ENCODE results near the gene BTNL2.
"Not testable (repeated sequence)": the region's sequence is repeated elsewhere in the genome, so short reads cannot be mapped to it uniquely, and the experiment has no call there.

BTNL2 gene, protein sequence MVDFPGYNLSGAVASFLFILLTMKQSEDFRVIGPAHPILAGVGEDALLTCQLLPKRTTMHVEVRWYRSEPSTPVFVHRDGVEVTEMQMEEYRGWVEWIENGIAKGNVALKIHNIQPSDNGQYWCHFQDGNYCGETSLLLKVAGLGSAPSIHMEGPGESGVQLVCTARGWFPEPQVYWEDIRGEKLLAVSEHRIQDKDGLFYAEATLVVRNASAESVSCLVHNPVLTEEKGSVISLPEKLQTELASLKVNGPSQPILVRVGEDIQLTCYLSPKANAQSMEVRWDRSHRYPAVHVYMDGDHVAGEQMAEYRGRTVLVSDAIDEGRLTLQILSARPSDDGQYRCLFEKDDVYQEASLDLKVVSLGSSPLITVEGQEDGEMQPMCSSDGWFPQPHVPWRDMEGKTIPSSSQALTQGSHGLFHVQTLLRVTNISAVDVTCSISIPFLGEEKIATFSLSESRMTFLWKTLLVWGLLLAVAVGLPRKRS

DNA sequence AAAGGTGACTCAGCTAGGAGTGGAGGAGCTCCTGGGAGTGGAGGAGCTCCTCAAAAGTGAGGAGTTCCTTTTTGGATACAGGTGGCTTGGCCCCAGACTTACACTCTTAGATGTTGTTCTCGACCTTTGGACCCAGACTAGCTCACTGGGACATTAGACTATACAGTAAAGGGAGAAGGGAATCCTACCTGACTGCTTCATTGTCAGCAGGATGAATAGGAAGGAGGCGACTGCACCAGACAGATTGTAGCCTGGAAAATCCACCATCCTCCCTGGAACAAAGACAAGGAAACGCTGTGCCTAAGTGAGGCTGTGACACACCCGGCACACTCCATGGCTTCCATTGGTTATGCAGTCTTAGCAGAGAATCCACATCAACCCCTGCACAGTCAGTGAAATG lies at the start of gene BTNL2:
Gene BTNL2, minus strand, starts transcription at position 325 of the 400 bp plus-strand sequence. Its CDS starts 58 bp downstream, at position 267.
- DNase-seq (ENCODE audit: low read depth in 2 of 3, low spot score in 1 of 3) = no peak

DNA sequence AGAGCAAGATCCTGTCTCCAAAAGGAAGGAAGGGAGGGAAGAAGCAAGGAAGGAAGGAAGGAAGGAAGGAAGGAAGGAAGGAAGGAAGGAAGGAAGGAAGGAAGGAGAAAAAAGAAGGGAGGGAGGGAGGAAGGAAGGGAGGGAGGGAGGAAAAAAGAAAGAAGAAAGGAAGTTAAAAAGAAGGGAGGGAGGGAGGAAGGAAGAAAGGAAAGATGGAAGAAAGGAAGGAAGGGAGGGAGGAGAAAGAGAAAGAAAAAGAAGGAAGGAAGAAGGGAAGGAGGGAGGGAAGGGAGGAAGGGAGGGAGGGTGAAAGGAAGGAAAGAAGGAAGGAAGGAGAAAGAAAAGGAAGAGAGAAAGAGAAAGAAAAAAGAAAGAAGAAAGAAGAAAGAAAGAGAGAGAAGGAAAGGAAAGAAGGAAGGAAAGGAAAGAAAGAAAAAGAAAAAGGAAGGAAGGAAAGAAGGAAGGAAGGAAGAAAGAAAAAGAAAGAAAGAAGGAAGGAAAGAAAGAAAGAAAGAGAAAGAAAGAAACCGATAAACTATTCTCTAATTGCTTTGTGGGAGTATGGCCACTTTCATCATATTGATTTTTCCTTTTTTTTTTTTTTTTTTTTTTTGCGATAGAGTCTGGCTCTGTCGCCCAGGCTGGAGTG lies 42.2 kb upstream of the BTNL2 start:
- no peak for DNase-seq (ENCODE audit: low read depth in 2 of 3, low spot score in 1 of 3)

DNA sequence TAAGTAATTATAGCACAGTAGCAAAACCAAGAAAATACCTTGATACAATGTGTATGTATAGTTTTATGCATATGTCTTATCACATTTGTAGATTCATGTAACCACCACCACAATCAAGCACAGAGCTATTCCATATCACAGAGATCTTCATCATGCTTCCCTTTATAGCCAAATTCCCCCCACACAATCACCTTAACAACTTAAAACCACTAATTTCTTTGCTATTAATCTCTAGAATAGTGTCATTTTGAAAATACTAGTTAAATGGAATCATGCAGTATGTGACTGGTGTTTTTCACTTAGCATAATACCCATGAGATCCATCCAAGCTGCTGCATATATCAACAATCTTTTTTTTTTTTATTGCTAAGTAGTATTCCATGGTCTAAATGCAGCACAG lies 41.0 kb upstream of the BTNL2 start:
- DNase-seq (ENCODE audit: low read depth in 2 of 3, low spot score in 1 of 3) = no peak

DNA sequence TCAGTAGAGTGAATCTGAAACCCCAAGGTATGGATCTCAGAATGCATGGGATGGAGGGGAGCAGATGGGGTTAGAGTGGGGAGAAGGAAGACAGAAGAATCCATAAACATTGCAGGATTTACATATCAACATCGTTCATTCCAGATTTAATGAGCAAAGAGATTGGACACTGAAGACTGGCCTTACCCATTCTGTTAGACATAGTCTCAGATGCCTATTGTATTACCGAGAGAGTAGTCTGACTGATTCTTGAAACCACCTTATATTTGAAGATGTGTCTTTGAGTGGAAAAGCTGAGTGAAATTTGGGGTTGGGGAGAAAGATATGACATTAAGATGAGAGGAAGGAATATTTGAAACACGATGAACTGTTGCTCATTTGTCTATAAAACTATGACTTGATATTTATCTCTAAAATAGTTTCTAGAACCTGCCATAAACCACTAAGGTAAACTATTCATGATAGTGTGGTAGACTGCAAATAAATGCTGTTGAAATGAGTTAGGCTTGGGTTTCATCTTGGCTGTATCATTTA lies 38.4 kb upstream of the BTNL2 start:
- DNase-seq (ENCODE audit: low read depth in 2 of 3, low spot score in 1 of 3) = no peak

DNA sequence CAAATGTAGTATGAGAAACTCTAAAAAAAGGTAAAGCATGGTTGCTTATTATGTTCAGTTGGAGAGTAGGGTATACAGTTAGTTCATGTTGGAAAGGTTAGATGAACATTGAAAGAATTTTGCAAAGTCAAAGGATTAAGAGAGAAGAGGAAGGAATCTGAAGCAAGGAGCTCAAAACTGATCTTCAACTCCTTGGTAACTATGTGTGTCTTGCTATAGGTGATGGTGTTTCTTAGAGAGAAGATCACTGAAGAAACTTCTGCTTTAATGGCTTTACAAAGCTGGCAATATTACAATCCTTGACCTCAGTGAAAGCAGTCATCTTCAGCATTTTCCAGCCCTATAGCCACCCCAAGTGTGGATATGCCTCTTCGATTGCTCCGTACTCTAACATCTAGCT lies 37.5 kb upstream of the BTNL2 start:
- DNase-seq (ENCODE audit: low read depth in 2 of 3, low spot score in 1 of 3) = no peak

DNA sequence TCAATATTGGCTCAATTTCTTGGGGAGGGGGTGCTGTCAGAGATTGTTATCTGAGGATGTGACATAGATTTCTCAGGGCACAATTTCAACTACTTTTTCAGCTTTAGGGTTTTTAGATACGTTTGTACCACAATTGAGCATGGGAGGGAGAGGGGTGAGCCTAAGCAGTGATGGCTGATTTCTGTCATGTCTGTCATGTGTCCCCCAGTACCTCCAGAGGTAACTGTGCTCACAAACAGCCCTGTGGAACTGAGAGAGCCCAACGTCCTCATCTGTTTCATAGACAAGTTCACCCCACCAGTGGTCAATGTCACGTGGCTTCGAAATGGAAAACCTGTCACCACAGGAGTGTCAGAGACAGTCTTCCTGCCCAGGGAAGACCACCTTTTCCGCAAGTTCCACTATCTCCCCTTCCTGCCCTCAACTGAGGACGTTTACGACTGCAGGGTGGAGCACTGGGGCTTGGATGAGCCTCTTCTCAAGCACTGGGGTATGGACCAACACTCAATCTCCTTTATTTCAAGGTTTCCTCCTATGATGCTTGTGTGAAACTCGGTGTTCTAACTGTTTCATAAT lies 36.1 kb upstream of the BTNL2 start:
- DNase-seq (ENCODE audit: low read depth in 2 of 3, low spot score in 1 of 3) = no peak

DNA sequence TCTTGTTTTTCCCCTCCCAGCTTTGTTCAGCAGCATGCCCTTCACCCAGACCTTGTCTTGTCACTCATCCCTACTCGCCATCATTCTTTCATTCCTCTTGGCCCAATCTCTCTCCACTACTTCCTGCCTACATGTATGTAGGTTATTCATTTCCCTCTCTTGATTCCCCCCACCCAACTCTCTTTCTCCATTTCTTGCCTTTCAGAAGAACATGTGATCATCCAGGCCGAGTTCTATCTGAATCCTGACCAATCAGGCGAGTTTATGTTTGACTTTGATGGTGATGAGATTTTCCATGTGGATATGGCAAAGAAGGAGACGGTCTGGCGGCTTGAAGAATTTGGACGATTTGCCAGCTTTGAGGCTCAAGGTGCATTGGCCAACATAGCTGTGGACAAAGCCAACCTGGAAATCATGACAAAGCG lies 35.3 kb upstream of the BTNL2 start:
- no peak for DNase-seq (ENCODE audit: low read depth in 2 of 3, low spot score in 1 of 3)

DNA sequence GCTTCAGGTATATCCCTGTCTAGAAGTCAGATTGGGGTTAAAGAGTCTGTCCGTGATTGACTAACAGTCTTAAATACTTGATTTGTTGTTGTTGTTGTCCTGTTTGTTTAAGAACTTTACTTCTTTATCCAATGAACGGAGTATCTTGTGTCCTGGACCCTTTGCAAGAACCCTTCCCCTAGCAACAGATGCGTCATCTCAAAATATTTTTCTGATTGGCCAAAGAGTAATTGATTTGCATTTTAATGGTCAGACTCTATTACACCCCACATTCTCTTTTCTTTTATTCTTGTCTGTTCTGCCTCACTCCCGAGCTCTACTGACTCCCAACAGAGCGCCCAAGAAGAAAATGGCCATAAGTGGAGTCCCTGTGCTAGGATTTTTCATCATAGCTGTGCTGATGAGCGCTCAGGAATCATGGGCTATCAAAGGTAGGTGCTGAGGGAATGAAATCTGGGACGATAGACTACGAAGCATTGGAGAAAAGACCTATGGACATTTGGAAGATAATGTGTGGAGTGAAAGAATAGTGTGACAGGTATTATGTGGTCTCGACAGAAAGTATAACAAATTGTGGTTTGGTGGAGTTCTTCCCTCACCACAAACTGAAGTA lies 32.7 kb upstream of the BTNL2 start, which contains the start of gene HLA-DRA:
Gene HLA-DRA, plus strand, starts transcription at position 286 of the 613 bp plus-strand sequence. Its CDS starts 64 bp downstream, at position 350.
- DNase-seq (ENCODE audit: low read depth in 2 of 3, low spot score in 1 of 3) = peak in 1 of 3 donors; percentile 75

DNA sequence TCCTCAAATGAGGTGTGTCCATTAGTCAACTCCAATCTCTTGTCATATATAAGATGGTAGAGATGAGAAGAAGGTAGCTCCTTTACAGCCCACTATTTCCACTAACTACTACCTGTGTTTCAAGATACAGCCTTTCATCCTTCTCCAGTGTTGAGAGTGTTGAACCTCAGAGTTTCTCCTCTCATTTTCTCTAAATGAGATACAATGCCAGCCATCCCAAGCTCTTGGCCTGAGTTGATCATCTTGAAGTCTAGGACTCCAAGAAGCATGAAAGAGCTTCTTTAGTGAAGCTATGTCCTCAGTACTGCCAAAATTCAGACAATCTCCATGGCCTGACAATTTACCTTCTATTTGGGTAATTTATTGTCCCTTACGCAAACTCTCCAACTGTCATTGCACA lies 32.2 kb upstream of the BTNL2 start:
- no peak for DNase-seq (ENCODE audit: low read depth in 2 of 3, low spot score in 1 of 3)

DNA sequence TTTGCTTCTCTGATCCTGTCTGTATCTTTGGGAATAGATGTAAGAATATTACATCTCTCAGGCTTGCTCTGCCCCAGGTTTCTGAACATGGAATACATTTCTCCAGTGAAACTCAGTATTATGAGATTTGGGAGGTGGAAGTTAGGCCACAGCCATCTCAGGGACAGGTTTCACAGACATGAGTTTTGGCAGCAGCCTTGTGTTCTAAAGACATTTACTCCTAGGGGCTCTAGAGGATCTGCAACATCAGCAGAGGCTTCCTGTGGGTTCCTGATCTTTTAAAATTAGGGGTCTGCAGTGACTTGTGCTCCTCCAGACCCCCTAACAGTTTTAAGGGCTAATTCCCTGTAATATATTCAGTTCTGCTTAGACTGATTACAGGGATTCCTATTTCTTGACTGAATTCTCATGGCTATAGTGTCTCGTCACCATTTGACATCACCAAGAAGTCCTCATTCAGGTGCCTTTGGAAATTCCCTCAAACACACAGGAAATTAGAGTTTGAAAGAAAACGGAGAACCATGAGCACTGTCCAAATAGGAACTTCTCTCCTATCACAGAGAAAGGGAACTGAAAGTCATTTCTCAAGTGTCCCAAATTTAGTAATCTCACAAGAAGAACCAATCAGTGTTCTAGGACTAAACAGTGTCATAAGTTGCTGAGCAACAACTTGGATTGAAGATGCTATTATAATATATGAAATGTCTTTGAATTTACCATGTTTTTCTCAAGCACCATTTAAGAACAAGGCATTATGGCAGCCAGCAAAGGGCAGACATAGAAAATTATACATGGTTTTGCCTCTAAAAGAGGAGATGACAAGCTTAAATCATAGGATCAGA lies 30.2 kb upstream of the BTNL2 start:
- DNase-seq (ENCODE audit: low read depth in 2 of 3, low spot score in 1 of 3) = no peak

DNA sequence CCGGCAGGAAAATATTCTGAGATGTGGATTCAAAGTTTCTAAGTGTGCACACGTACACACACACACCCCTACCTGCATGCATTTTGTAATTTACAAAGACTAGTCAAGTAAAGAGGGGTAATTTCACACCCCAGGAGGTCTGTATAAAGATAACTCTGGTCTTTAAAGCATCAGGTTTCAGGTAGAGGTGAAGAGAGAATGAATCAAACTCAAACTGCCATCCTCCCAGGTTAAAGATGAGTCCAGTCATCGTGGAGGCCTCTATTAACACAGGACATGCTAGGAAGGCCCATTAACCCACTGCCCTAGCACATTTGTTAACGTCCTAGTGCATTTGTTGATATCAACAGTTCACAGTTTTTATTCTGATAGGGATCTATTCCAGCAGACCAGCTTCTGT lies 29.2 kb upstream of the BTNL2 start:
- no peak for DNase-seq (ENCODE audit: low read depth in 2 of 3, low spot score in 1 of 3)

DNA sequence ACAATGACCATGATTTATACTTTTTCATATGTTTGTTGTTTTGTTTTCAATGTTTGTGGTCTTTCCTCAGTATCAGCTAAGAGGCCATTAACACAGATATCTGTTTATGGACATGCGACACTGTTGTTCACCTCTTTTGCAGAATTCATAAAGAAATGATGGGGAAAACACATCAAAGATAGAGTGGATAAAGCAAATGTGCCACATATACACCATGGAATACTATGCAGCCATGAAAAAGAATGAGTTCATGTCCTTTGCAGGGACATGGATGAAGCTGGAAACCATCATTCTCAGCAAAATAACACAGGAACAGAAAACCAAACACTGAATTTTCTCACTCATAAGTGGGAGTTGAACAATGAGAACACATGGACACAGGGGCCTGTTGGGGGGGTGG lies 27.0 kb upstream of the BTNL2 start:
- not testable (repeated sequence) for DNase-seq (ENCODE audit: low read depth in 2 of 3, low spot score in 1 of 3)

DNA sequence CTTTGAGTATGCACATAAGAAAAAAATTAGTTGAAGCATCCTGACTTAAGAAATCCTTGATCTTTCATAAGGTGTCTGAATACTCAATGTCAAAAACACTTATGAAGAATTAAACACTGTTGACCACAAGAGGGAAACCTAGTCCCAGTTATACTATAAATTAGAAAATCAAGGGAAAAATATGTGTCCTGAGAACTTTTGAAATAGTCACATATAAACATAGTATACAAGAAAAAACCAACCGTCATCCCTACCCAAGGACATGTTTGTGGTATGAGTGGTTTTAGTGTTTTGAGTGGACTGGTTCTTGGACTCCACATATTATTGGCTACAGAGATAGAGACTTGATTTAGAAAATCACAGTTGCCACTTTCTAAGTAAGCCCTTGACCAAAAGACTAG lies 25.1 kb upstream of the BTNL2 start:
- no peak for DNase-seq (ENCODE audit: low read depth in 2 of 3, low spot score in 1 of 3)

DNA sequence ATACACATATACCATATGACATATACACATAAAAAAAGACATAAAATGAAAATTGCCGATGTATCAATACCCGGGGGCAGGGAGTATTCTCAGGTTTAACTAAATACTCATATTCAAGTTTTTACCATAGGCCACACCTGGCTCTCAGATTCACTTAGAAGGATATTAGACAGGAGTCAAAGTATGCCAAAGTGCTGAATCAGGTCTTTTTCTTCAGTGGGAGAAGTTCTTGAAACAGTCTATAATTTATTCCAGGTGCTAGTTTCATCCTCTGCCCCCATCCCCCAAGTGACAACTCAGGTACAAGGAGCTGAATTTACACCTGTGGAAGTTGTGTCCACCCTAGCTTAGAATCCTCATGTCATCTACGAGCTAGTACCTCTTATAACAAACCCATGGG lies 24.2 kb upstream of the BTNL2 start:
- no peak for DNase-seq (ENCODE audit: low read depth in 2 of 3, low spot score in 1 of 3)

DNA sequence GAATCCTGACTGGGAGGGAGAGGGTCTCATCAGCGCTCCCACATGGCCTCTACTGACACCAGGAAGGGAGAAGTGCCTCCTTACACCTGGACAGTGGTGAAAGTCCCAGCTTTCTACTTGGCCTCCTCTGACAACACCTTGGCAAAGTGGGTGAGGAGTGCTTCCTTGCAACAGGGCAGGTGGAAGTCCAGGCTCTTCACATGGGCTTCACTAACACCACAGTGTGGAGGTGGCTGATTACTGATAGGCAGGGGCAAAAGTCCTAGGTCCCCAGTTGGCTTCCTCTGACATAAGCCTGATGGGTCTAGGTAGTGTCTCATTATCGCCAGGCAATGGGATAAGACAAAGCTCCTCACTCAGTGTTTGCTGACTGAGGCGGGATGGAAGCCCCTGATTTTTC lies 23.2 kb upstream of the BTNL2 start:
- DNase-seq (ENCODE audit: low read depth in 2 of 3, low spot score in 1 of 3) = no peak

DNA sequence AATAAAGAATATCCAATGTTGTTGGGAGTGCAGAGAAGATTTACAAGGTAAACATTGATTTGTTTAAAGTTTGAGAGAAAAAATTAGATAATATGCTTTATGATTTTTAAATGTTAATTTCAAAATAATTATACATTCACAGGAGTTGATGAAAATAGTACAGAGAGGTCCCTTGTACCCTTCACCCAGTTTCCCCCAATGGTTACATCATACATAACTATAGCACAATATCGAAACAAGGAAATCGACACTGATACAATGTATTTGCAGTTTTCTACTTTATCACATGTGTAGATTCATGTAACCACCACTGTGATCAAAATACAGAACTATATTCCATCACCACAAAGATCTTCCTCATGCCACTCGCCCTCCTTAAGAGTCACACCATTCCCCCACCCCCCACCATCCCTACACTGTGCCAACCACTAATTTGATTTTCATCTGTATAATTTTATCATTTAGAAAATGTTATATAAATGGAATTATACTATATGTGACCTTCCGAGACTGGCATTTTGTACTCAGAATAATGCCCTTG lies 21.0 kb upstream of the BTNL2 start:
- DNase-seq (ENCODE audit: low read depth in 2 of 3, low spot score in 1 of 3) = no peak

DNA sequence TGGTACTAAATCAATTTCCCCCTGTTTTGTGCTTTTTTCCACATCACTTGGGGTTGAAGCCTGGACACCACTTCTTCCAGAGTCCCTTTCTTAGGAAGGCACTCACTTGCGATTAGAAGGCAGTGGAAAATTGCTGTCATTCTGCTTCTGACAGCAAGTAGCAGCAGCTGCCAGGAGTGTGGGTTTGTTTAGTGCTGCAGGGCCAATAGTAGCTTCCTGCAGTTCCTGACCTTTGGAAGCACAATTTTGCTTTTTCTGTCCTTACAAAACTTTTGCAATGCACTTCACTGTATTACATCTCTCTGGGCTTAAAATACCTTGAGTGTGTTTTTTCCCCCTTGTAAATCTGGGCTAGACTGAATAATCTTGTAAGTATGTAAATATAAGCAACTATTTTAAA lies 20.2 kb upstream of the BTNL2 start:
- no peak for DNase-seq (ENCODE audit: low read depth in 2 of 3, low spot score in 1 of 3)

DNA sequence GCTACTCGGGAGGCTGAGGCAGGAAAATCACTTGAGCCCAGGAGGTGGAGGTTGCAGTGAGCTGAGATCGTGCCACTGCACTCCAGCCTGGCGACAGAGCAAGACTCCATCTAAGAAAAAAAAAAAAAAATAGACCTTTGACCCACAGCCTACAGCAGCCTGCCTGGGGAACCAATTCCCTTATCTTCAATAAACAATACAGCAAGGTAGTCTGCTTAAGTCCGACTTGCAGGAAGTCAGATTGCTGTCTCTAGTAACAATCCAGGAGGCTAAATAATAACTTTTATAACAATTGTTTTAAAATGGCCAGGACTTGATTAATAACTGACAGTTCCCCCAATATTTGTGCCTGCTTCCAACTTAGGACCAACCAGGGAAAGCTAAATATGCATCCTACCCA lies 19.4 kb upstream of the BTNL2 start:
- no peak for DNase-seq (ENCODE audit: low read depth in 2 of 3, low spot score in 1 of 3)

DNA sequence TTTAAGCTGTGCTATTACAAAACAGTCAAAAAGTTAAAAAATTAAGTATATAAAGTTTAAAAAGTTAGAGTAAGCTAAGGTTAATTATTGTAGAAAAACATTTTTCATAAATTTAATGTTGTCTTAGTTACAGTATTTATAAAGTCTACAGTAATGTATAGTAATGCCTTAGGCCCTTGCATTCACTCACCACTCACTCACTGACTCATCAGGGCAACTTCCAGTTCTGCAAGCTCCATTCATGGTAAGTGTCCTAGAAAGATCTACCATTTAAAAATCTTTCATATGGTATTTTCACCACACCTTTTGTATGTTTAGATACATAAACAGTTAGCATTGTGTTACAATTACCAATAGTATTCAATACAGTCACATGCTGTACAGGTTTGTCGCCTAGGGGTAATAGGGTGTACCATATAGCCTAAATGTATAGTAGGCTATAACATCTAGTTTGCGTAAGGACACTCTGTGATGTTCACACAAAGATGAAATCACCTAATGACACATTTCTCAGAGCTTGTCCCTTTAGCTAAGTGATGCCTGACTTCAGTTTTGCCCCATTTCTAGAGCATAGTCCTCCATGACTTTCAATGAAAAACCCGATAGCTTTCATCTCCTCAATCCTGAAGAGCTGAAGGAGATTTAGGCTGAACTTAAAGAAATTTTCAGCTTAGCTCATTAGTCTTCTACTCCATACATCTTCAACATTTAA lies 17.8 kb upstream of the BTNL2 start:
- no peak for DNase-seq (ENCODE audit: low read depth in 2 of 3, low spot score in 1 of 3)

DNA sequence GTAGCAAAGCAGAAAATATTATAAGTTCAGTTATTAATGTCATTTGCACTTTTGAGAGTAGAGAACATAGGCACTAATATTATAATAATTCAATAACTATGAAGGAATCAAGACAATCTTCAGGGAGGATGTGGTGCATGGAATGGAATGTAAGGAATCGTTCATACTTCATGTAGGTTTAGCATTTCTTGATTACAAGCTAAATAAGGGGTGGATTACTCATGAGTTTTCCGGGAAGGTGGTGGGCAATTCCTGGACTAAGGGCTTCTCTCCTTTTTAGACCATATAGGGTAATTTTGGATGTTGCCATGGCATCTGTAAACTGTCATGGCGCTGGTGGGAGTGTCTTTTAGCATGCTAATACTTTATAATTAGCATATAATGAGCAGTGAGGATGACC lies 9.1 kb upstream of the BTNL2 start:
- no peak for DNase-seq (ENCODE audit: low read depth in 2 of 3, low spot score in 1 of 3)
